COLO668 (cell line): ENCODE data around the gene TENM4.

Source experiments
- DNase-seq: peaks from one replicate; lab custom pipeline; 2025; ENCODE audit not compliant: unreplicated experiment; lab: John Stamatoyannopoulos, UW

TENM4 gene

GRCh38 chr11:78690352-78690987 is 750.4 kb downstream of the TENM4 start:
- no peak for DNase-seq

DNA sequence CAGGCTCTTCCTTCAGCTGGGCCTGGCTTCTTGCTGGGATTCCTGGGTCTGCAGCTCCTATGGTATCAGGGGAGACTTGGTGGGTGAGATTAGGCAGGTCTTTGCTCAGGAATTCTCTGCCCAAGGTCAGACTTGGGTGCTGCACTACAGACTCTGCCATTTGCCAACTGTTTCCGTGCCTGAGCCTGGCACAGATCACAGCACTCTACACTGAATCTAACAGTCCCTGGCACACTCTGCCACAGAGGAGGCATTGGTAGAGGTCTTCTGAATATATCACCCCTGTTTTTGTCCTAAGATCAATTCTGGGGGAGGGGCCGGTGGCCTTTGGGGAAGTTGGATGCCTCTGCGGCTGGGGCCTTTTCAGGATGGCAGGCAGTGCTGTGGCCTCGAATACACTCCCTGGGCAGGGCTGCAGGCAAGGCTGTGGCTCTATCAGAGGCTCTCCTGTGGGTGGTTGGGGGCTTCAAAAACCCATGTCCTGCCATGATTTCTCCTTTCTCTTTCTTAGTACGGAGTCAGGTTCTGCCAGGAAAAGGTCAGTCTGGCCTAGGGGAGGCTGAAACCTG is 751.2 kb downstream of the TENM4 start:
- no peak for DNase-seq

GRCh38 chr11:78689101-78689500 is 751.7 kb downstream of the TENM4 start:
- DNase-seq, result no peak

DNA sequence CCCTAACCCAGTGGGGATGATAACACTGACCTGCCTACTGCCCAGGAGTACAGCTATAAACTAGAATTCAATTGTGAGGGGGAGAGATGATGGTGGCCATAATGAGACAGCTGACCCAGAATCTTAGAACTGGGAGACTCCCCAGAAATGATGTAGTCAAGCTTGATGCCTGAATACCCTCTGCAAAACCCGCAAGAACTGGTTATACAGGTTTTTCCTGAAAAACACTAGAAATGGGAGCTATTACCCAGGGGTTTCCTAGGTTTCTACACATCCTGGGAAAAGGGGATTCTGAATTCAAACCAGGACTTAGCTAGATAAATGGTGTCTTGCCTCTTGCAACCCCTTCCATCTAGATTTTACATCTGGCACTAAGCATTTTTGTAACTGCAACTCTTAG is 752.4 kb downstream of the TENM4 start:
- no peak for DNase-seq

DNA sequence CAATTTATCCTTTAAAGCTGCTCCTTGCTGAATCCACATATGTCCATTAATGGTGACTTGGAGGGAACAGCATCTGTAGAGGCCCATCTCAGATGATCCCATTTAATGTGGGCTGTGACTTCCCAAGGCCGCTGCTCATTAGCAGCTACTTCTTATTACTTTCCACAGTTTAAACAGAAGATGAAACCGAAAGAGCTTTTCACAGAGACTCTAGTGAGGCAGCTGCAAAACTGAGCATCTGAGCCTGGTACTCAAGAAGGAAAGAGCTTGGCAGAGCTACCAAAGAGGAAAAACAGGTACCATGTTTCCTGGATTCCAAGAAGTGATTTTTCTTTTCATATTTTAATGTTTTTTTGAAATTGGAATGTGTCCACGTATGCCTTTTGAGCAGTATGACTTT is 755.7 kb downstream of the TENM4 start:
- no peak for DNase-seq

- no peak for DNase-seq
Measured at GRCh38 chr11:78684377-78684776, 756.5 kb downstream of the TENM4 start.

DNA sequence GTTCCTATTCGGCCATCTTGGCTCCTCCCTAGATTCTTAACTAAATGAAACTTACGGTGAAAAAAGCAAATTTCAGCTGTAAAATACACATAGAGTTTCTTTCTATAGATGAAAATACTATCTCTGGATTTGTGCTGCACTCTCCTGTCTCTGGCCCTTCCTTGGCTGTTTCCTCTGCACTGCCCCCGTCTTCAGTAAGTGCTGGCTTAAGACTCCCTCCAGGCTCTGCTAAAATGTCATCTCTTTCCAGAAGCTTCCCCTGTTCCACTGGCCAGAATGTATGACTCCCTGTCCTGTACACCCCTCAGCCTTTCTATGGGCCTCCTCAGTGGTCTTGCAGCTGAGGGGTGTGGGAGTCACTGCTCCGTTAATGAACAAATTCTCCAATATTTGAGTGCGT is 757.1 kb downstream of the TENM4 start:
- DNase-seq, result no peak

DNA sequence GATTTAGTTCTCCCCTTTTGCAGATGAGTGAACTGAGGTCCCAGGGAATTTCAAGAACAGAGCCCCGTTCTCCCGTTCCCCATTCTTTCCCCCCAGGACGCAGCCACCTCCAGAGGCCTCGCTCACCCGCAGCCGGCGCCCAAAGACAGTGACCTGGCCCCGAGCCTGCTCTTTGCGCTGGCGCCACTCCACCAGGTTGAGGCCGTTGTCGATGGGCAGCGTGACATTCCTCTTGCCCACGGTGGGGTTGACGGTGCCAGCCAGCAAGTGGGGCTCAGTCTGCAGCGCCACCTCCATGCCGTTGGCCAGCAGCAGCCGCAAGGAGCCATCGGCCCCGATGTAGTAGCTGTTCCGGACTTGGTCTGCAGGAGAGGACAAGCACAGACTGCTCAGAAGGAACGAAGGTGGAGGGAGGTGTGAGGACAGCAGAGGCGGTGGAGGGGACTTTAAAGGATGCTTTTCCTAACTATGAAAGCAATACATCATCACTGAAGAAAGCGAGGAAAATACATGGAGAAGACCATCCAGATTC is 764.7 kb downstream of the TENM4 start:
- DNase-seq, result no peak

DNA sequence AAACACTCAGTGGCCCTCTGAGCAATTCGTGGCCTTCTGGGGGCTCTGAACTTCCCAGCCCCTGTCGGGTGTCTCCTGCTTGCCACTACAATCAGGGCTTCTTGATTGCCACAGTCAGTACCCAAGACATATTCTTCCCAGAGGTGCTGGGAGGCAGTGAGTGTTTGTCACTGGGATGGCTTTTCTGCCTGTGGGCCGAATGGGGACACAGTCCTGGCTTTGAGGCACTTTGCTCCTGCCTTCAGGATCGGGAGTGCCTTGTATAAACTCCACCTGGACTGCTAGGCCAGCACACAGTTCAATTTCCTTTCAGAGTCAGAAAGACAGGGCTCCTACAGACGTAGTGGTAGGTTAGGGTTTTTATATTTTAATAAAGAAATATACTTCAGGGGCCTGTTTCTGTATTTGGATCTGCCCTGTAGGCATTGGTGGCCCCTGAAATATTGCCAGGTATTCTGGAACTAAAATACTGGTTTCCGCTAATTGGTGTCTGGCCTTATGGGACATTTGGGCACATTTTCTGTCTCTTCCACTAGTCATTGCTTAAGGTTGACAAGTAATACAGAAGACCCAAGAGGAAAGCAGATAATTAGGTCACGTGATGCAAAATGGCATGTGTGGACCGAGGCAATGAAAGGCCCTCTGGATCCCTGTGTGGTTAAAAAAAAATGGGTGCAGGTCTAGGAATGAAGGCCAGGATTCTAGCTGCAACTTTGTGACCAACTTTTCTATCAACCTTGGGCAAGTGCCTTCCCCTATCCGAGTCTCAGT is 767.8 kb downstream of the TENM4 start:
- DNase-seq, result no peak

- no peak for DNase-seq
Measured at GRCh38 chr11:78669249-78669648, 771.6 kb downstream of the TENM4 start.

DNA sequence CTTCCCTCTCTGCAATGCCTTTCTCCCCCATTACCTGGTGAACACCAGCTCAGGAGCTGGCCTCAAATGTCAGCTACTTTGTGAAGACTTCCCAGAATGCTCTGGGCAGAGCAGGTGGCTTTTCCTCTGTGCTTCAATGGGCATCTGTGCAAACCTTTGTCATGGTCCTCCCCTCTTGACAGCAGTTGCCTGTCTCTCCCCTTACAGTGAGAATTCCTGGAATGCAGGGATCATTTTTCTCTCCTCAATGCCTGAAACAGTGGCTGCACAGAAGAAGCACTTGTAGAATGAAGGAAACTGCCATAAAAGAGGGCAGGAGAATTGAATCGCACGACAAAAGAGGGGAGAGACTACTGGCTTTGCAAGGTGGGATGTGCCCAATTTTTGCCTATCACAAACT is 773.4 kb downstream of the TENM4 start:
- DNase-seq, result no peak

GRCh38 chr11:78666675-78667160 is 774.1 kb downstream of the TENM4 start:
- no peak for DNase-seq

DNA sequence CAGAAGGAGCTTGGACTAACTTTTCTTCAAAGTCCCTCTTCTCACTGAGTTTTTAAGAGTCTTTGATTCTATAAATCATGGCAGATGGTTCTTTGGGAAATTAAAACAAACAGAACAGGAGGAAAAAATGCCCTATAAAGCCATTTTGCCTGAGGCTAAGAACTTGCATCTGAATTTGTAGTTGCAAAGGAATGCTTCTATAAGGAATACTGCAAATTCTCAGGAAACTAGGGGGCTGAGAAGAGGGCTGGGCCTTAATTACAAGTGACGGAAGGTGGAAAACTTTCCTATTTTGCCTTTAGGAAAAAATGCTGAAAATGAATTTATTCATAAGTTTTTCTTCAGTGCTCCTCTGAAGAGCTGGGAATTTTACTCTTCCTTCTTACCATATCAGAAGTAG is 776.2 kb downstream of the TENM4 start:
- DNase-seq, result no peak

GRCh38 chr11:78662811-78663210 is 778.0 kb downstream of the TENM4 start:
- DNase-seq, result no peak

- DNase-seq, result no peak
Measured at GRCh38 chr11:78660471-78660870, 780.4 kb downstream of the TENM4 start.

DNA sequence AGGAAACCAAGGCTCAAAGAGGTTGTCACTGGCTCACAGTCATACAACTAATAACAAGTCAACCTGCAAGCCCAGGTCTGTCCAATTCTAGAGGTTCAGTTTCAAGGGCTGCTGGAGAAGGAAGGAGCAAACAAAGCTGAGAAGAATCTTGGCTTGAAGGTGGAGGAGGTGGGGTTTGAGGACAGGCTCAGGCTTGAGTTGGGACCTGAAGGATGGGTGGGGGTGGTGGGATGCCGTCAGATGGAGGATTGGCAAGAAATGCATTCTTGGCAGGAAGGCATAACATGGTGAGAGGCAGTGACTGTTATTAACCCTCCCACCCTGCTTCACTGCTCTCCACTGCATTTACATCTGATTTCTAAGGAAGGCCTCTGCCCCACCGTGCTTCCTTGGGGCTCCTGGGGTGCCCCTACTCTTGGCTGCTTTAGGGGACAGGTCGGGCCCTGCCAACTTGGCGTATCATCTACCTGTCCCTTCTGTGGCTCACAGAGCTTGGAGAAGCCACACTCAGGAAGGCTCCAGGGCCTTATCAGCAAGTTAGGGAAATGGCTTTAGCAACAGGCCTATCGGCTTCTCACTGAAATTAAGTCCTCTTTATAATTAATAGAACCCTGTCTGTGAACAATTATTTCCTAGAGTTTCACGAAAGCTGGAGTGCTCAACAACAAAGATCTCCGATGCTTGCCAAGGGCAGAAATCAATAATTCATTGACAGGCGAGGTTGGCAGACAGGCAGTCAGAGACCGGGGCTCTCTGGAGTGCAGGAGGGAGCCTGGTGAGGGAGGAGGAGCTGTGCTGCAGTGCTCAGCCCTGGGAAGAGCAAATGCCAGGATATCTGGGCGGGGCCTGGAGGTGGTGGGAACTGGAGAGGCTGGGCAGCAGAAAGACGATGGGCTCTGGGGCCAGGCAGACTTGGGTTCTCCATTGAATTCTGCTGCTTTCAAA is 781.2 kb downstream of the TENM4 start:
- DNase-seq, result no peak

DNA sequence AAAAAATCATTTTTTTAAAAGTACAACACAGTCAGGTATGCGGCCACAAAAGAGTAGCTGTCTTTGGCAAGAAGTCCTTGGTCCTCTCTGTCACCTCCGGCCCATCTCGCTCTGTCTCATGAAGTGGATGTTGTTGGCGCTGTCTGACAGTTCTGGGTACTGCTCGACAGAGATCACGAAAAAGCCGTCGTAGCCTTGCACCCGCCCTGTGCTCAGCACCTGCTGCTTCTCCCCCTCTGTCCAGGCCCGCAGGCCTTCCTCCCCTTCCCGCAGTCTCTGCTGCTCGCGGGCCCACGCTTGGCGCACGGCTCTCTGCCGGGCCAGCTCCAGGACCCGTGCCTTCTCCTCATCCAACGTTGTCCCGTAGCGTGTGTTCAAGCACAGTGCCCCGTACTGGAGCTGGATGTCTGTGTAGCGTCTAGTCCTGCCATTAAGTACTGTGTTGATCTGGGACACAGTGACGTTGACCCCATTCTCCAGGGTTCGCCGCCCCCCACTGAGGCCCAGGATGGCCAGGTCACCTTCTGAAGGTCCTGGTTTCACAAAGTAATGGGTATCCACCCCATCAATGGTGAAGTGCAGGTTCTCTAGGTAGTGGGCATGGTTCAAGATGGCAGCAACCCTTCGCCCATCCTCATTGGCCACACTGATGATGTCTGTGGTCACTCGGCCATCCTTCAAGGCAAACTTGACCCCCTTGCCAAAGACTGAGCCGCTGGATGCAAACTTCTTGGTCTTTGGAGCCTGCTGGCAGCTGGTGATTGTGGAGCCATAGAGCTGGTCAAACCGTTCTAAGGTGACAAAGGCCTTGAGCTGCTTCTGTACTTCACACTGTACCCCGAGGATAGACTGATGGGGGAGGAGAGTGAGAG is 782.6 kb downstream of the TENM4 start:
- DNase-seq, result no peak

- no peak for DNase-seq
Measured at GRCh38 chr11:78657441-78657840, 783.4 kb downstream of the TENM4 start.

GRCh38 chr11:78656984-78657383 is 783.8 kb downstream of the TENM4 start:
- no peak for DNase-seq

GRCh38 chr11:78656327-78656726 is 784.5 kb downstream of the TENM4 start:
- DNase-seq, result no peak
